Hematopoietic multipotent progenitor cell treated with erythropoietin and hydrocortisone succinate and interleukin-3 and kit ligand, for 4 days (in vitro differentiated cells): ENCODE data around the gene CCNT2.
"Not testable (repeated sequence)": the region's sequence is repeated elsewhere in the genome, so short reads cannot be mapped to it uniquely, and the experiment has no call there.

Experiments
- DNase-seq: peaks from one replicate; pipeline ENCODE4 v3.0.0-alpha.2; 2015

Gene CCNT2

GRCh38 chr2:134976074-134976702 is 57.6 kb downstream of the CCNT2 start:
- peak; percentile 76 for DNase-seq

- not testable (repeated sequence) for DNase-seq
Observed at GRCh38 chr2:134977104-134977503, 58.5 kb downstream of the CCNT2 start.

GRCh38 chr2:134979221-134979620 is 60.6 kb downstream of the CCNT2 start:
- DNase-seq: no peak

- no peak for DNase-seq
Observed at GRCh38 chr2:134980639-134981038, 62.0 kb downstream of the CCNT2 start.

- peak; percentile 49 for DNase-seq
Observed at GRCh38 chr2:134982603-134983002, 64.0 kb downstream of the CCNT2 start.

GRCh38 chr2:134985061-134985460 is 66.4 kb downstream of the CCNT2 start:
- no peak for DNase-seq

- peak; percentile 71 for DNase-seq
Observed at GRCh38 chr2:134988994-134989605, 70.5 kb downstream of the CCNT2 start.

- no peak for DNase-seq
Observed at GRCh38 chr2:134999521-134999920, 80.9 kb downstream of the CCNT2 start.

GRCh38 chr2:135002836-135003235 is 84.2 kb downstream of the CCNT2 start:
- no peak for DNase-seq

GRCh38 chr2:135004005-135004746 is 85.6 kb downstream of the CCNT2 start:
- peak; percentile 86 for DNase-seq

GRCh38 chr2:135005753-135006152 is 87.1 kb downstream of the CCNT2 start:
- no peak for DNase-seq
